HEK293 (cell line): ENCODE data around the gene KANSL1.
A peak's percentile ranks its signal among the peaks of the same experiment; 100 is the strongest.

Experiments
- CTCF ChIA-PET: fragments of 350-600 bp; formaldehyde crosslinking; extraction: SDS; loops from one replicate; lab custom pipeline; 2021; ENCODE audit warnings: antibody characterized with exemption; lab: Yijun Ruan, JAX
- POLR2A ChIA-PET: fragments of 300-600 bp; formaldehyde crosslinking; extraction: SDS; loops from one replicate; lab custom pipeline; 2020; ENCODE audit warnings: antibody characterized with exemption, inconsistent platforms; lab: Yijun Ruan, JAX
- H3K27ac ChIP-seq: fragments of 200-500 bp; sonication (Bioruptor generic); 2 replicates; pipeline ENCODE4 v1.5.1; 2014; ENCODE audit warnings: low read depth, low read length, control low read depth, inconsistent platforms; ENCODE audit errors: extremely low read depth
- H3K36me3 ChIP-seq, 2 experiments: fragments of 200-500 bp in 1 of 2; sonication (Bioruptor generic) in 1 of 2; 1 replicate in 1 of 2; 2 replicates in 1 of 2; pipeline ENCODE4 v1.5.1; 2014 to 2017; ENCODE audit warnings: inconsistent platforms in 2 of 2, low read length in 2 of 2; ENCODE audit not compliant: control insufficient read depth in 2 of 2, insufficient read depth in 1 of 2
- H3K4me1 ChIP-seq: fragments of 200-500 bp; sonication (Bioruptor generic); 2 replicates; pipeline ENCODE4 v1.5.1; 2014; ENCODE audit warnings: mild to moderate bottlenecking, low read length, inconsistent platforms; ENCODE audit not compliant: control insufficient read depth, insufficient read depth
- H3K4me3 ChIP-seq: 2 replicates; pipeline ENCODE4 v1.5.1; 2011; ENCODE audit warnings: low read depth, mild to moderate bottlenecking, control low read depth, low read length, moderate library complexity
- H3K9me3 ChIP-seq: fragments of 200-500 bp; sonication (Bioruptor generic); 2 replicates; pipeline ENCODE4 v1.5.1; 2014; ENCODE audit warnings: low read depth, low read length, inconsistent platforms; ENCODE audit not compliant: control insufficient read depth, insufficient read depth
- GLI2 ChIP-seq: fragments of 450-650 bp; formaldehyde crosslinking; IDR thresholded peaks from 2 replicates; pipeline ENCODE4; 2017; ENCODE audit warnings: missing biosample characterization, missing genetic modification characterization, low read depth, borderline replicate concordance
- HOXC10 ChIP-seq: sonication (generic); formaldehyde crosslinking; IDR thresholded peaks from 2 replicates; pipeline ENCODE4 v1.8.1; 2023; ENCODE audit warnings: mild to moderate bottlenecking, missing genetic modification reagents
- KLF1 ChIP-seq: fragments of 450-650 bp; formaldehyde crosslinking; IDR thresholded peaks from 2 replicates; pipeline ENCODE4 v1.5.1; 2016; ENCODE audit warnings: missing biosample characterization, missing genetic modification characterization
- SP3 ChIP-seq: fragments of 450-650 bp; formaldehyde crosslinking; IDR thresholded peaks from 2 replicates; pipeline ENCODE4 v1.5.1; 2016; ENCODE audit warnings: missing biosample characterization, missing genetic modification characterization
- TCF7L2 ChIP-seq: IDR thresholded peaks from 2 replicates; pipeline ENCODE4 v1.6.1; 2011; ENCODE audit warnings: low read depth, mild to moderate bottlenecking, inconsistent platforms, low read length, moderate library complexity, borderline replicate concordance
- WT1 ChIP-seq: fragments of 450-650 bp; formaldehyde crosslinking; IDR thresholded peaks from 2 replicates; pipeline ENCODE4 v1.5.1; 2016; ENCODE audit warnings: missing biosample characterization, missing genetic modification characterization
- YY2 ChIP-seq: fragments of 450-650 bp; formaldehyde crosslinking; IDR thresholded peaks from 2 replicates; pipeline ENCODE4 v1.5.1; 2016; ENCODE audit warnings: missing biosample characterization, missing genetic modification characterization
- ZBTB17 ChIP-seq: fragments of 450-650 bp; formaldehyde crosslinking; IDR thresholded peaks from 2 replicates; pipeline ENCODE4 v1.5.1; 2016; ENCODE audit warnings: missing biosample characterization, missing genetic modification characterization
- ZBTB8A ChIP-seq: fragments of 450-650 bp; formaldehyde crosslinking; IDR thresholded peaks from 2 replicates; pipeline ENCODE4 v1.5.1; 2016; ENCODE audit warnings: missing biosample characterization, missing genetic modification characterization
- ZFP41 ChIP-seq: fragments of 450-650 bp; formaldehyde crosslinking; IDR thresholded peaks from 2 replicates; pipeline ENCODE4 v1.5.1; 2016; ENCODE audit warnings: missing biosample characterization, missing genetic modification characterization, borderline replicate concordance
- ZIC2 ChIP-seq: fragments of 450-650 bp; formaldehyde crosslinking; IDR thresholded peaks from 2 replicates; pipeline ENCODE4 v1.5.1; 2016; ENCODE audit warnings: missing biosample characterization, missing genetic modification characterization
- ZNF138 ChIP-seq: fragments of 450-650 bp; formaldehyde crosslinking; IDR thresholded peaks from 2 replicates; pipeline ENCODE4 v1.5.1; 2016; ENCODE audit warnings: missing biosample characterization, missing genetic modification characterization, borderline replicate concordance
- ZNF146 ChIP-seq: fragments of 450-650 bp; formaldehyde crosslinking; IDR thresholded peaks from 2 replicates; pipeline ENCODE4 v1.5.1; 2016; ENCODE audit warnings: missing biosample characterization, missing genetic modification characterization
- ZNF221 ChIP-seq: fragments of 450-650 bp; formaldehyde crosslinking; IDR thresholded peaks from 2 replicates; pipeline ENCODE4 v1.5.1; 2017; ENCODE audit warnings: missing biosample characterization, missing genetic modification characterization, borderline replicate concordance
- ZNF311 ChIP-seq: fragments of 450-650 bp; formaldehyde crosslinking; IDR thresholded peaks from 2 replicates; pipeline ENCODE4 v1.5.1; 2017; ENCODE audit warnings: missing biosample characterization, missing genetic modification characterization, borderline replicate concordance
- ZNF510 ChIP-seq: fragments of 450-650 bp; formaldehyde crosslinking; IDR thresholded peaks from 2 replicates; pipeline ENCODE4 v1.5.1; 2018; ENCODE audit warnings: mild to moderate bottlenecking, missing genetic modification characterization, missing biosample characterization; ENCODE audit not compliant: insufficient replicate concordance
- ZNF529 ChIP-seq: fragments of 450-650 bp; formaldehyde crosslinking; IDR thresholded peaks from 2 replicates; pipeline ENCODE4 v1.5.1; 2017; ENCODE audit warnings: missing genetic modification characterization, missing biosample characterization; ENCODE audit not compliant: insufficient replicate concordance
- ZNF621 ChIP-seq: fragments of 450-650 bp; formaldehyde crosslinking; IDR thresholded peaks from 2 replicates; pipeline ENCODE4 v1.5.1; 2017; ENCODE audit warnings: missing biosample characterization, missing genetic modification characterization
- ZSCAN16 ChIP-seq: fragments of 450-650 bp; formaldehyde crosslinking; IDR thresholded peaks from 2 replicates; pipeline ENCODE4 v1.5.1; 2016; ENCODE audit warnings: missing biosample characterization, missing genetic modification characterization
- TF ChIP-seq, protein P1 (sequence below): fragments of 450-650 bp; formaldehyde crosslinking; IDR thresholded peaks from 2 replicates; pipeline ENCODE4 v1.5.1; 2016; ENCODE audit warnings: missing biosample characterization, missing genetic modification characterization, low read depth
- TF ChIP-seq, protein P2 (sequence below): fragments of 450-650 bp; formaldehyde crosslinking; IDR thresholded peaks from 2 replicates; pipeline ENCODE4 v1.5.1; 2016; ENCODE audit warnings: missing biosample characterization, missing genetic modification characterization
- TF ChIP-seq, protein P3 (sequence below): fragments of 450-650 bp; IDR thresholded peaks from 2 replicates; pipeline ENCODE4 v1.5.1; 2018; ENCODE audit warnings: missing biosample characterization, mild to moderate bottlenecking, missing genetic modification characterization
- TF ChIP-seq, protein P4 (sequence below): fragments of 450-650 bp; formaldehyde crosslinking; IDR thresholded peaks from 2 replicates; pipeline ENCODE4 v1.5.1; 2016; ENCODE audit warnings: missing biosample characterization, missing genetic modification characterization
- TF ChIP-seq, protein P5 (sequence below): fragments of 450-650 bp; formaldehyde crosslinking; IDR thresholded peaks from 2 replicates; pipeline ENCODE4 v1.5.1; 2016; ENCODE audit warnings: missing biosample characterization, missing genetic modification characterization

The KANSL1 gene

DNA sequence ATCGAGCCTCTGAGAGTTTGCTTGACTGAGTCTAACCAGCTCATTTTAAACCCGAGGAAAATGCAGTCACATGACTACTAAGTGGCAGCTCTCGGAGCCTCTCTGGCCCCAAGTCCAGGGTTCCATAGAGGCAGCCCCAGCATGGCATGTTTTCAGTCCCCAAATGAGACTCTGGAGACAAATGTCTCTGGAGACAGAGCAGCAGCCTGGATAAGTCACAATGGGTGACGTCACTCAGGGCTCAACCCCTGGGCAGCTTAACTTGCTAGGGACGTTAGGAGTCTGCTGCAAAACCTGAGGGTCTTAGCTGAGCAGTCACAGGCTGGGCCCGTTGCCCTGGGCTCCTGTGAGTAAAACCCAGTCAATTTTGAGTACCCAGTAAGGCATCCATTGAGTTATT, 201.1 kb downstream of the KANSL1 start:
- Histone ChIP-seq H3K9me3 (no peaks in the 10 kb centered on the region), H3K36me3 (no peaks in the 10 kb centered on the region), H3K4me3 (no peak overlapping the region), H3K27ac (no peak overlapping the region), H3K4me1 (no peaks in the 10 kb centered on the region)
- ChIA-PET POLR2A (interaction anchor here (0.6 to 0.7 kb wide), 2 partner anchors 46 to 158 kb away, joined by 3 to 4 read pairs; no protein-coding TSS in a partner anchor), CTCF (interaction anchor here (0.6 to 2.0 kb wide), 3 partner anchors 11 to 52 kb away, joined by 3 to 4 read pairs (median 3); no protein-coding TSS in a partner anchor)
- no peak for TF ChIP-seq ZIC2 (tag by site-specific recombination)
- TF ChIP-seq ZNF529 = no peak
- TF ChIP-seq ZNF510 (tag by site-specific recombination) = no peak
- no peak for TF ChIP-seq GLI2 (tag by site-specific recombination)
- TF ChIP-seq, protein P1, sequence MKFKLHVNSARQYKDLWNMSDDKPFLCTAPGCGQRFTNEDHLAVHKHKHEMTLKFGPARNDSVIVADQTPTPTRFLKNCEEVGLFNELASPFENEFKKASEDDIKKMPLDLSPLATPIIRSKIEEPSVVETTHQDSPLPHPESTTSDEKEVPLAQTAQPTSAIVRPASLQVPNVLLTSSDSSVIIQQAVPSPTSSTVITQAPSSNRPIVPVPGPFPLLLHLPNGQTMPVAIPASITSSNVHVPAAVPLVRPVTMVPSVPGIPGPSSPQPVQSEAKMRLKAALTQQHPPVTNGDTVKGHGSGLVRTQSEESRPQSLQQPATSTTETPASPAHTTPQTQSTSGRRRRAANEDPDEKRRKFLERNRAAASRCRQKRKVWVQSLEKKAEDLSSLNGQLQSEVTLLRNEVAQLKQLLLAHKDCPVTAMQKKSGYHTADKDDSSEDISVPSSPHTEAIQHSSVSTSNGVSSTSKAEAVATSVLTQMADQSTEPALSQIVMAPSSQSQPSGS (tag by site-specific recombination) = peak; percentile 51
- TF ChIP-seq, protein P2, sequence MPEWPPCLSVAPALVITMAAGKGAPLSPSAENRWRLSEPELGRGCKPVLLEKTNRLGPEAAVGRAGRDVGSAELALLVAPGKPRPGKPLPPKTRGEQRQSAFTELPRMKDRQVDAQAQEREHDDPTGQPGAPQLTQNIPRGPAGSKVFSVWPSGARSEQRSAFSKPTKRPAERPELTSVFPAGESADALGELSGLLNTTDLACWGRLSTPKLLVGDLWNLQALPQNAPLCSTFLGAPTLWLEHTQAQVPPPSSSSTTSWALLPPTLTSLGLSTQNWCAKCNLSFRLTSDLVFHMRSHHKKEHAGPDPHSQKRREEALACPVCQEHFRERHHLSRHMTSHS (tag by site-specific recombination) = no peak
- TF ChIP-seq ZNF138 (tag by site-specific recombination) = no peak
- no peak for TF ChIP-seq ZNF221 (tag by site-specific recombination)

DNA sequence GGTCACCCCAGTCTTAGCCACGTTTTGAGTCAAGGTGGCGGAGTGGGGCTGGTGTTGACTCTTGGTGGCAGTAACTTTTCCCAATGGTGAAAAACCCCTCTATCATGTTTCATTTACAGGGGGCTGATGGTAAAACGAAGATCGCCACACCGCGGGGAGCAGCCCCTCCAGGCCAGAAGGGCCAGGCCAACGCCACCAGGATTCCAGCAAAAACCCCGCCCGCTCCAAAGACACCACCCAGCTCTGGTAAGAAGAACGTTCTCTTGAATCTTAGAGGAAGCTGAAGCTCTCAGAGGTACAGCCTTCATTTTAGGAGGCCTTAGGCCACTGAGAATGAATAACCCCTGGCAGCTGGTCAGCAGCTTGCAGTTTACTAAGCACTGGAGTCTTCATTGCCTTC, 201.9 kb downstream of the KANSL1 start:
- Histone ChIP-seq H3K36me3 (no peaks in the 10 kb centered on the region), H3K4me3 (no peak overlapping the region), H3K4me1 (no peaks in the 10 kb centered on the region), H3K27ac (no peak overlapping the region), H3K9me3 (no peaks in the 10 kb centered on the region)
- CTCF ChIA-PET = interaction anchor here (0.8 to 2.0 kb wide), 3 partner anchors 8 to 53 kb away, joined by 3 to 4 read pairs (median 3); partner anchors contain the start of gene STH
- POLR2A ChIA-PET = interaction anchor here (0.7 kb wide), 1 partner anchor 157 kb away, joined by 3 read pairs; no protein-coding TSS in a partner anchor
- TF ChIP-seq KLF1 (tag by site-specific recombination) (no peak), SP3 (tag by site-specific recombination) (no peak), ZNF146 (no peak), ZNF621 (tag by site-specific recombination) (no peak), YY2 (tag by site-specific recombination) (no peak), WT1 (tag by site-specific recombination) (no peak), TCF7L2 (no peak), ZBTB8A (tag by site-specific recombination) (no peak), HOXC10 (CRISPR knock-in tag) (no peak), ZSCAN16 (no peak), ZFP41 (tag by site-specific recombination) (no peak), ZNF311 (tag by site-specific recombination) (no peak), ZBTB17 (no peak)
- TF ChIP-seq, protein P3, sequence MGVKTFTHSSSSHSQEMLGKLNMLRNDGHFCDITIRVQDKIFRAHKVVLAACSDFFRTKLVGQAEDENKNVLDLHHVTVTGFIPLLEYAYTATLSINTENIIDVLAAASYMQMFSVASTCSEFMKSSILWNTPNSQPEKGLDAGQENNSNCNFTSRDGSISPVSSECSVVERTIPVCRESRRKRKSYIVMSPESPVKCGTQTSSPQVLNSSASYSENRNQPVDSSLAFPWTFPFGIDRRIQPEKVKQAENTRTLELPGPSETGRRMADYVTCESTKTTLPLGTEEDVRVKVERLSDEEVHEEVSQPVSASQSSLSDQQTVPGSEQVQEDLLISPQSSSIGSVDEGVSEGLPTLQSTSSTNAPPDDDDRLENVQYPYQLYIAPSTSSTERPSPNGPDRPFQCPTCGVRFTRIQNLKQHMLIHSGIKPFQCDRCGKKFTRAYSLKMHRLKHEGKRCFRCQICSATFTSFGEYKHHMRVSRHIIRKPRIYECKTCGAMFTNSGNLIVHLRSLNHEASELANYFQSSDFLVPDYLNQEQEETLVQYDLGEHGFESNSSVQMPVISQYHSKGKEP (tag by site-specific recombination) = no peak
- TF ChIP-seq, protein P4, sequence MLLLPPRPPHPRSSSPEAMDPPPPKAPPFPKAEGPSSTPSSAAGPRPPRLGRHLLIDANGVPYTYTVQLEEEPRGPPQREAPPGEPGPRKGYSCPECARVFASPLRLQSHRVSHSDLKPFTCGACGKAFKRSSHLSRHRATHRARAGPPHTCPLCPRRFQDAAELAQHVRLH (tag by site-specific recombination) = no peak
- TF ChIP-seq, protein P5, sequence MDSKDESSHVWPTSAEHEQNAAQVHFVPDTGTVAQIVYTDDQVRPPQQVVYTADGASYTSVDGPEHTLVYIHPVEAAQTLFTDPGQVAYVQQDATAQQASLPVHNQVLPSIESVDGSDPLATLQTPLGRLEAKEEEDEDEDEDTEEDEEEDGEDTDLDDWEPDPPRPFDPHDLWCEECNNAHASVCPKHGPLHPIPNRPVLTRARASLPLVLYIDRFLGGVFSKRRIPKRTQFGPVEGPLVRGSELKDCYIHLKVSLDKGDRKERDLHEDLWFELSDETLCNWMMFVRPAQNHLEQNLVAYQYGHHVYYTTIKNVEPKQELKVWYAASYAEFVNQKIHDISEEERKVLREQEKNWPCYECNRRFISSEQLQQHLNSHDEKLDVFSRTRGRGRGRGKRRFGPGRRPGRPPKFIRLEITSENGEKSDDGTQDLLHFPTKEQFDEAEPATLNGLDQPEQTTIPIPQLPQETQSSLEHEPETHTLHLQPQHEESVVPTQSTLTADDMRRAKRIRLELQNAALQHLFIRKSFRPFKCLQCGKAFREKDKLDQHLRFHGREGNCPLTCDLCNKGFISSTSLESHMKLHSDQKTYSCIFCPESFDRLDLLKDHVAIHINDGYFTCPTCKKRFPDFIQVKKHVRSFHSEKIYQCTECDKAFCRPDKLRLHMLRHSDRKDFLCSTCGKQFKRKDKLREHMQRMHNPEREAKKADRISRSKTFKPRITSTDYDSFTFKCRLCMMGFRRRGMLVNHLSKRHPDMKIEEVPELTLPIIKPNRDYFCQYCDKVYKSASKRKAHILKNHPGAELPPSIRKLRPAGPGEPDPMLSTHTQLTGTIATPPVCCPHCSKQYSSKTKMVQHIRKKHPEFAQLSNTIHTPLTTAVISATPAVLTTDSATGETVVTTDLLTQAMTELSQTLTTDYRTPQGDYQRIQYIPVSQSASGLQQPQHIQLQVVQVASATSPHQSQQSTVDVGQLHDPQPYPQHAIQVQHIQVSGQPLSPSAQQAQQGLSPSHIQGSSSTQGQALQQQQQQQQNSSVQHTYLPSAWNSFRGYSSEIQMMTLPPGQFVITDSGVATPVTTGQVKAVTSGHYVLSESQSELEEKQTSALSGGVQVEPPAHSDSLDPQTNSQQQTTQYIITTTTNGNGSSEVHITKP (tag by site-specific recombination) = no peak
